PFSK-1 (cell line): ENCODE data around the gene IL1R1.

Experiments used
- FOXP2 ChIP-seq: optimal IDR thresholded peaks from 2 replicates; pipeline ENCODE3; 2011; ENCODE audit warnings: borderline replicate concordance, control low read depth, inconsistent platforms; ENCODE audit not compliant: insufficient read depth; ENCODE audit errors: extremely low read length, extremely low read depth
- POLR2AphosphoS5 ChIP-seq: IDR thresholded peaks from 2 replicates; pipeline ENCODE4 v1.6.1; 2012; ENCODE audit warnings: low read depth, mild to moderate bottlenecking, control low read depth, low read length, moderate library complexity
- SIN3A ChIP-seq: IDR thresholded peaks from 2 replicates; pipeline ENCODE4 v1.6.1; 2012; ENCODE audit warnings: mild to moderate bottlenecking, low read length, moderate library complexity, borderline replicate concordance; ENCODE audit not compliant: insufficient read depth
- TAF1 ChIP-seq: IDR thresholded peaks from 2 replicates; pipeline ENCODE4 v1.6.1; 2012; ENCODE audit warnings: low read length, control low read depth, borderline replicate concordance; ENCODE audit not compliant: insufficient read depth
- TF ChIP-seq, protein P1 (sequence below), 2 experiments: IDR thresholded peaks; 2 replicates each; pipeline versions ENCODE4 v1.6.1 to v1.8.0; 2011 to 2012; ENCODE audit warnings: low read depth in 2 of 2, low read length in 2 of 2, control low read depth in 1 of 2, inconsistent platforms in 1 of 2, mild to moderate bottlenecking in 1 of 2, moderate library complexity in 1 of 2; ENCODE audit not compliant: insufficient read depth in 1 of 2

The IL1R1 gene

GRCh38 chr2:102185347-102185746 lies 42.8 kb downstream of the IL1R1 start:
- TF ChIP-seq POLR2AphosphoS5 (no peak), FOXP2 (no peak), SIN3A (no peak), TAF1 (no peak)

- TF ChIP-seq POLR2AphosphoS5 (no peak), SIN3A (no peak), TAF1 (no peak), FOXP2 (no peak)
- TF ChIP-seq, protein P1, sequence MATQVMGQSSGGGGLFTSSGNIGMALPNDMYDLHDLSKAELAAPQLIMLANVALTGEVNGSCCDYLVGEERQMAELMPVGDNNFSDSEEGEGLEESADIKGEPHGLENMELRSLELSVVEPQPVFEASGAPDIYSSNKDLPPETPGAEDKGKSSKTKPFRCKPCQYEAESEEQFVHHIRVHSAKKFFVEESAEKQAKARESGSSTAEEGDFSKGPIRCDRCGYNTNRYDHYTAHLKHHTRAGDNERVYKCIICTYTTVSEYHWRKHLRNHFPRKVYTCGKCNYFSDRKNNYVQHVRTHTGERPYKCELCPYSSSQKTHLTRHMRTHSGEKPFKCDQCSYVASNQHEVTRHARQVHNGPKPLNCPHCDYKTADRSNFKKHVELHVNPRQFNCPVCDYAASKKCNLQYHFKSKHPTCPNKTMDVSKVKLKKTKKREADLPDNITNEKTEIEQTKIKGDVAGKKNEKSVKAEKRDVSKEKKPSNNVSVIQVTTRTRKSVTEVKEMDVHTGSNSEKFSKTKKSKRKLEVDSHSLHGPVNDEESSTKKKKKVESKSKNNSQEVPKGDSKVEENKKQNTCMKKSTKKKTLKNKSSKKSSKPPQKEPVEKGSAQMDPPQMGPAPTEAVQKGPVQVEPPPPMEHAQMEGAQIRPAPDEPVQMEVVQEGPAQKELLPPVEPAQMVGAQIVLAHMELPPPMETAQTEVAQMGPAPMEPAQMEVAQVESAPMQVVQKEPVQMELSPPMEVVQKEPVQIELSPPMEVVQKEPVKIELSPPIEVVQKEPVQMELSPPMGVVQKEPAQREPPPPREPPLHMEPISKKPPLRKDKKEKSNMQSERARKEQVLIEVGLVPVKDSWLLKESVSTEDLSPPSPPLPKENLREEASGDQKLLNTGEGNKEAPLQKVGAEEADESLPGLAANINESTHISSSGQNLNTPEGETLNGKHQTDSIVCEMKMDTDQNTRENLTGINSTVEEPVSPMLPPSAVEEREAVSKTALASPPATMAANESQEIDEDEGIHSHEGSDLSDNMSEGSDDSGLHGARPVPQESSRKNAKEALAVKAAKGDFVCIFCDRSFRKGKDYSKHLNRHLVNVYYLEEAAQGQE (IDR thresholded peaks at IDR 0.05; ENCODE audit: insufficient read depth in 1 of 2, low read depth in 2 of 2, low read length in 2 of 2) = no peak
Measured at GRCh38 chr2:102186791-102187495, 44.4 kb downstream of the IL1R1 start, which contains the start of gene IL1RL2. IL1RL2 (plus strand) TSS chr2:102187023; CDS start chr2:102187868, 845 bp downstream.

DNA sequence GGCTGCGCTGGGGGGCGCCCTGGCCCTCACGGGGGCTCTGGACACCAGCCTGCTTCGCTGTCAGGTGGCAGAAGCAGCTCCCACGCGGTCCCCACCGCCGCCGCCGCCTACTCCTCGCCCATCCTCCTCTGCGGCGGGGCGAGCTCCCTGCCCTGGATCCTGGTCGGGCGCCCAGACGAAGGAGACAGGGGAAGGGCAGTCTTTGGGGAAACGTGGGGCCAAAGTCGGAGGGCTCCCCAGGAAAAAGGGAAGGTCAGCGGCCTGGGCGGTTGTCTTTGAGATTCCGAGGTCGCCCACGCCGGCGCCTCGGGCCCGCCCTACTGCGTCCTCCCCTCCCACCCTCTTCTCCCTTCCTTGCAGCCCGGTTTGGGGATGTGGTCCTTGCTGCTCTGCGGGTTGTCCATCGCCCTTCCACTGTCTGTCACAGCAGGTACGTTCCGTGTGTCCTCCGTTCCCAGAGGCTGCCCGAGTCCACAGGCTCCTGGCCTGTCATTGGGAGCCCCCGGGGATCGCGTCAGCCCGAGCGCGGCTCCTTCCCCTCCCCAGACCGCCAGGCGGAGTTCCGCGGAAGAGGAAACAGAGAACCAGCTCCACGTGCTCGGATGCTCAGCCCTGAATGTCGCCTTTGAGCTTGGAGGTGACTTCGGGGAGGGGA lies 45.1 kb downstream of the IL1R1 start:
- TF ChIP-seq FOXP2 (no peak), TAF1 (no peak), POLR2AphosphoS5 (no peak), SIN3A (no peak)
- TF ChIP-seq, protein P1 (IDR thresholded peaks at IDR 0.05; ENCODE audit: insufficient read depth in 1 of 2, low read depth in 2 of 2, low read length in 2 of 2) = no peak

GRCh38 chr2:102190430-102191107 lies 48.0 kb downstream of the IL1R1 start:
- no peak for TF ChIP-seq POLR2AphosphoS5
- no peak for TF ChIP-seq FOXP2
- no peak for TF ChIP-seq SIN3A
- TF ChIP-seq TAF1 = no peak
- TF ChIP-seq, protein P1 (IDR thresholded peaks at IDR 0.05; ENCODE audit: insufficient read depth in 1 of 2, low read depth in 2 of 2, low read length in 2 of 2) = no peak

DNA sequence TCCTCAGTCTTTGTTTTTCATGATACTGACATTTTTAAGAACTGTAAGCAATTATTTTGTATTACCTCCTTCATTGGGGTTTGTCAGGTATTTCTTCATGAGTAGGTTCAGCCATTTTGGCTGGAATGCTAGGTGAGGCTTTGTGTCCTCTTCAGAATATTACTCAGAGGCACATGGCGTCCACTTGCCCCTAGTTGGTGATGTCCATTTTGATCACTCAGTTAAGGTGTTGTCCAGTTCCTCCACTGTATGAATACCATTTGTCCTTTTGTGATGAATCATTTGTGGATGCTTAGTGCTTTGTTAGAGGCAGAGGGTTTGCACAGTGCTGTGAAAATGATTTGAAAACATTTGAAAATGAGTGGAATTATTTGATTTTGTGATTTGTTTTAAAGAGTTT lies 49.0 kb downstream of the IL1R1 start:
- no peak for TF ChIP-seq SIN3A
- TF ChIP-seq, protein P1 (IDR thresholded peaks at IDR 0.05; ENCODE audit: insufficient read depth in 1 of 2, low read depth in 2 of 2, low read length in 2 of 2) = no peak
